ENCODE results near the gene MAPKAP1. TPM values are rescaled to one million over a fixed set of nuclear protein-coding genes. Genes with fewer than 3 reads are reported as not detected.
A peak's percentile ranks its signal among the peaks of the same experiment; 100 is the strongest.

MAPKAP1 gene
- total RNA-seq, 1 experiment from 2014 or later: 55.5 TPM

DNA sequence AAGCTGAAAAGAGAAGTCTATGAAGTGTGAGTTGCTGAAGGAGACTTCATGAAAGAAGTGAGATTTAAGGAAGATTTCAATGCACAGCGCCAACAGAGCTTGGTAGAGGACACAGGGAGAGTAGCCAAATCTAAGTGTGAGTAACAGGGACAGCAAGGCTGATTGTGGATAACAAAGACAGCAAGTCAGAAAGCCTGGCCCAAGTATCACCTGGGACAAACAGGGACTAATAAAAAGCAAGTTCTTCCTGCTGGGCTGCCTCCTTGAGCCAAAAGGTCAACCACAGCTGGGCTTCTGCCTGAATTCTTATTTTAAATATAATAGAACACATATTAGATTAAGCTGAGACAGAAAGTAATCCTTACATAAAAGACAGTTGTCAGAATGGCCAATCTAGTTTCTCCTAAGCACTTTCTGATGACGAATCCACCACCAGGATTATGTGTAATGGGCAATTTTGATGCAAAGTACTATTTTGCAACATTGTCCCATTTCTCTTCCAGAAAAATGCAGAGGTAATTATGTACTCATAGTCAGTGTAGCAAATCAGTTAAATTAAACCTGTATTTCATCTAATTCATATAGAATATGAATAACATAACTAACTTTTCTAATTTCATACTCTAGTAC lies 73.8 kb downstream of the MAPKAP1 start:
- BruUV-seq (replicated peaks): no TSS peak
- TF ChIP-seq, protein P1, sequence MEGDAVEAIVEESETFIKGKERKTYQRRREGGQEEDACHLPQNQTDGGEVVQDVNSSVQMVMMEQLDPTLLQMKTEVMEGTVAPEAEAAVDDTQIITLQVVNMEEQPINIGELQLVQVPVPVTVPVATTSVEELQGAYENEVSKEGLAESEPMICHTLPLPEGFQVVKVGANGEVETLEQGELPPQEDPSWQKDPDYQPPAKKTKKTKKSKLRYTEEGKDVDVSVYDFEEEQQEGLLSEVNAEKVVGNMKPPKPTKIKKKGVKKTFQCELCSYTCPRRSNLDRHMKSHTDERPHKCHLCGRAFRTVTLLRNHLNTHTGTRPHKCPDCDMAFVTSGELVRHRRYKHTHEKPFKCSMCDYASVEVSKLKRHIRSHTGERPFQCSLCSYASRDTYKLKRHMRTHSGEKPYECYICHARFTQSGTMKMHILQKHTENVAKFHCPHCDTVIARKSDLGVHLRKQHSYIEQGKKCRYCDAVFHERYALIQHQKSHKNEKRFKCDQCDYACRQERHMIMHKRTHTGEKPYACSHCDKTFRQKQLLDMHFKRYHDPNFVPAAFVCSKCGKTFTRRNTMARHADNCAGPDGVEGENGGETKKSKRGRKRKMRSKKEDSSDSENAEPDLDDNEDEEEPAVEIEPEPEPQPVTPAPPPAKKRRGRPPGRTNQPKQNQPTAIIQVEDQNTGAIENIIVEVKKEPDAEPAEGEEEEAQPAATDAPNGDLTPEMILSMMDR (IDR thresholded peaks at IDR 0.05; ENCODE audit: unreplicated experiment): no peak
- peak overlapping the region; percentile 39 for H3K27ac Mint-ChIP-seq (ENCODE audit: unreplicated experiment)
- CTCF ChIA-PET: interaction anchor here (0.6 kb wide), 1 partner anchor 561 kb away, joined by 3 read pairs; no protein-coding TSS in a partner anchor
- peaks cover 4% of the 10 kb centered on the region for H3K36me3 Mint-ChIP-seq (ENCODE audit: insufficient read depth, unreplicated experiment)
- no peaks in the 10 kb centered on the region for H3K27me3 Mint-ChIP-seq (ENCODE audit: unreplicated experiment)
- H3K4me3 Mint-ChIP-seq (ENCODE audit: low read depth, unreplicated experiment): peak overlapping the region; percentile 11
- peak; percentile 22 for DNase-seq
- H3K4me1 Mint-ChIP-seq (ENCODE audit: low read depth, unreplicated experiment): peaks cover 42% of the 10 kb centered on the region
- intact Hi-C loops (cut with micrococcal nuclease; ENCODE audit: unreplicated experiment): loop anchor here (5.0 kb wide), 2 partner anchors 76 to 226 kb away; no protein-coding TSS in a partner anchor
- H3K9me3 Mint-ChIP-seq (ENCODE audit: low read depth, unreplicated experiment): no peaks in the 10 kb centered on the region

DNA sequence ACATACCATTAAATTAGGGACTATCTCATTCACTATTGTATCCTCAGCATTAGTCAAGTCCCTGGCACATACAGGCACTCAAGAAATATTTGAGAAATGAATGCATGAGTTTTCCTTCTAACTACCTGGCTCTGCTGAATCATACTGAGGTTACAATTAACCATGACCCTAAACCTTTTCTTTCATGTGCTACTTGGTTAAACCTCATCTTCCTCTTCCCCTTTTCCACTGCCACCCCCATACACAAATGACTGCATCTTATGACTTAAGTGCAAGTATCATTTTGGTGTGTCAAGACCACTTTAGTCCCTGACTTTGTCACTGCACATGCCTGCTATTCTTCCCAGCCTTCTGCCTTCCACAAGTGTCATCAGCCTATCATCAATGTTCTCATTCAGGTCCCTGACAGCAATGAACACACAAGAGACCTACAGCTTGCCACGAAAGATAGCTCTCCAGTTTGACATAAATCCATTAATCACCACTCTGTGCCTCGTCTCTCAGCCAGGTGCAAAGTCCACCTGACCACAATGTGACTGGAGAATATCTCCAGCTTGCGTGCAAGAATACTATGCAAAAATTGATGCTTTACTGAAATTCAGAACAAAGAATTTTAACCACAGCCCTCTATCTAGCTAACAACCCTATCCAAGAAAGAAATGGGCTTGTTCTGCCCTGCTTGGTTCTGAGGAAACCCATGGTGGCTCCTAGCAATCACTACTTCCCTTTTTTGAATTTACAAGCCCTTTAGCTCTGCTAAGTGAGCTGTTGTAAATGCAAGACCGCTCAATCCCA lies 74.5 kb downstream of the MAPKAP1 start:
- Mint-ChIP-seq H3K27me3 (ENCODE audit: unreplicated experiment) (no peaks in the 10 kb centered on the region), H3K9me3 (ENCODE audit: low read depth, unreplicated experiment) (no peaks in the 10 kb centered on the region), H3K4me1 (ENCODE audit: low read depth, unreplicated experiment) (peaks cover 37% of the 10 kb centered on the region), H3K36me3 (ENCODE audit: insufficient read depth, unreplicated experiment) (peaks cover 4% of the 10 kb centered on the region), H3K27ac (ENCODE audit: unreplicated experiment) (peak overlapping the region; percentile 39), H3K4me3 (ENCODE audit: low read depth, unreplicated experiment) (peak overlapping the region; percentile 11)
- no TSS peak for BruUV-seq (replicated peaks)
- TF ChIP-seq, protein P1 (IDR thresholded peaks at IDR 0.05; ENCODE audit: unreplicated experiment): no peak
- intact Hi-C loops (cut with micrococcal nuclease; ENCODE audit: unreplicated experiment): loop anchor here (5.0 kb wide), 2 partner anchors 75 to 225 kb away; no protein-coding TSS in a partner anchor
- CTCF ChIA-PET: no interaction called here
- peak; percentile 7 for DNase-seq

DNA sequence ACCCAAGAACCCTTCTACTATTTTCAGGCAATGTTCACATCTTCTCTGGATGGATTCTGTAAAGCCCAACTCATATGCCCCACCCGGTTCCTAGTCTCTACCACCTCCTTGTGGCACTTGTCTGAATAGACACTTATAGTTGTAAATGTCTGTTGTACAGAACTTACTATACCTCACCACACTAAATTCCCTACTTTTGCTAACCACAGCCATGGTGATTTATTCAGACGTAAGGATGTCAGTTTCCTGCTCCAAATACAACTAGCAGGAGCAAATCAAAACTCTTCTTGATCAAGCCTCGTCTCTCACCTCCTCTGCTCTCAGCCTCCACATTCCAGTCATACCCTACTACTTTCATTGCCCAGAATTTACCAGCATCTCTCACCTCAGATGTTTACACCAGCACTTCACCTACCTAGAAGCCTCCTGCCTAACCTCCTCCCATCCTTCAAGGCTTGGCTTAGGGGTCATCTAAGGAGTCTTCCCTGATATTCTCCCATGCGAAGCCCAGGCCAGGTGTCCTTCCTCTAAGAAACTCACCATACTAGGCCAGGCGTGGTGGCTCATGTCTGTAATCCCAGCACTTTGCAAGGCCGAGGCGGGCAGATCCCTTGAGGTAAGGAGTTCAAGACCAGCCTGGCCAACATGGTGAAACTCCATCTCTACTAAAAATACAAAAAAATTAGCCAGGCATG lies 75.5 kb downstream of the MAPKAP1 start:
- Mint-ChIP-seq H3K36me3 (ENCODE audit: insufficient read depth, unreplicated experiment) (peaks cover 4% of the 10 kb centered on the region), H3K4me1 (ENCODE audit: low read depth, unreplicated experiment) (peaks cover 37% of the 10 kb centered on the region), H3K27me3 (ENCODE audit: unreplicated experiment) (no peaks in the 10 kb centered on the region), H3K9me3 (ENCODE audit: low read depth, unreplicated experiment) (no peaks in the 10 kb centered on the region), H3K4me3 (ENCODE audit: low read depth, unreplicated experiment) (no peak overlapping the region), H3K27ac (ENCODE audit: unreplicated experiment) (peak overlapping the region; percentile 70)
- TF ChIP-seq, protein P1 (IDR thresholded peaks at IDR 0.05; ENCODE audit: unreplicated experiment): no peak
- intact Hi-C loops (cut with micrococcal nuclease; ENCODE audit: unreplicated experiment): loop anchor here (5.0 kb wide), 2 partner anchors 74 to 224 kb away; no protein-coding TSS in a partner anchor
- no TSS peak for BruUV-seq (replicated peaks)
- CTCF ChIA-PET: no interaction called here
- DNase-seq: peak; percentile 13

DNA sequence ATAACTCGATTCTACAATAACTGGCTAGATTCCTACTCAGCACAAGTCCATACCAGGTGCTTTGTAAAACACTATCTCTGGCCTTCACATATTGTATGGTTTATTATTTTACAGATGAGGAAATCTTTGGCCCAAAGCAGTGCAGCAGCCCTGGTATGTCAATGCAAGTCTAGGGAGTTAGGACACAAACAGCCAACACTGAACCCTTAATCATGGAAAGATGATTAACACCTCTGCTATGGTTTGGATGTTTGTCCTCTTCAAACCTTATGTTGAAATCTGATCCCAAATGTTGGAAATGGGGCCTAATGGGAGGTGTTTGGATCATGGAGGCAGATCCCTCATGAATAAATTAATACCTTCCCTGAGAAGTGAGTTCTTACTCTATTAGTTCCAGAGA lies 76.6 kb downstream of the MAPKAP1 start:
- BruUV-seq (replicated peaks): no TSS peak
- TF ChIP-seq, protein P1 (IDR thresholded peaks at IDR 0.05; ENCODE audit: unreplicated experiment): no peak
- no peak overlapping the region for H3K4me3 Mint-ChIP-seq (ENCODE audit: low read depth, unreplicated experiment)
- no peaks in the 10 kb centered on the region for H3K9me3 Mint-ChIP-seq (ENCODE audit: low read depth, unreplicated experiment)
- H3K27ac Mint-ChIP-seq (ENCODE audit: unreplicated experiment): no peak overlapping the region
- H3K27me3 Mint-ChIP-seq (ENCODE audit: unreplicated experiment): no peaks in the 10 kb centered on the region
- H3K36me3 Mint-ChIP-seq (ENCODE audit: insufficient read depth, unreplicated experiment): peaks cover 4% of the 10 kb centered on the region
- DNase-seq: no peak
- H3K4me1 Mint-ChIP-seq (ENCODE audit: low read depth, unreplicated experiment): peaks cover 36% of the 10 kb centered on the region
- intact Hi-C loops (cut with micrococcal nuclease; ENCODE audit: unreplicated experiment): loop anchor here (5.0 kb wide), 2 partner anchors 73 to 223 kb away; no protein-coding TSS in a partner anchor
- CTCF ChIA-PET: no interaction called here

Data from Calu3 (cell line).